ENCODE data around the gene STARD9.
"Not testable (repeated sequence)": the region's sequence is repeated elsewhere in the genome, so short reads cannot be mapped to it uniquely, and the experiment has no call there.

The STARD9 gene

GRCh38 chr15:42627485-42627884, 52.1 kb downstream of the STARD9 start:
- no peak for DNase-seq (ENCODE audit: low spot score)

- no peak for DNase-seq (ENCODE audit: low spot score)
Observed at GRCh38 chr15:42628761-42629160, 53.4 kb downstream of the STARD9 start.

GRCh38 chr15:42632105-42632675, 56.8 kb downstream of the STARD9 start:
- DNase-seq (ENCODE audit: low spot score): no peak

- DNase-seq (ENCODE audit: low spot score): no peak
Observed at GRCh38 chr15:42640109-42640508, 64.7 kb downstream of the STARD9 start.

GRCh38 chr15:42650208-42651066, 75.0 kb downstream of the STARD9 start:
- peak; percentile 67 for DNase-seq (ENCODE audit: low spot score)

GRCh38 chr15:42665827-42666226, 90.4 kb downstream of the STARD9 start:
- no peak for DNase-seq (ENCODE audit: low spot score)

DNA sequence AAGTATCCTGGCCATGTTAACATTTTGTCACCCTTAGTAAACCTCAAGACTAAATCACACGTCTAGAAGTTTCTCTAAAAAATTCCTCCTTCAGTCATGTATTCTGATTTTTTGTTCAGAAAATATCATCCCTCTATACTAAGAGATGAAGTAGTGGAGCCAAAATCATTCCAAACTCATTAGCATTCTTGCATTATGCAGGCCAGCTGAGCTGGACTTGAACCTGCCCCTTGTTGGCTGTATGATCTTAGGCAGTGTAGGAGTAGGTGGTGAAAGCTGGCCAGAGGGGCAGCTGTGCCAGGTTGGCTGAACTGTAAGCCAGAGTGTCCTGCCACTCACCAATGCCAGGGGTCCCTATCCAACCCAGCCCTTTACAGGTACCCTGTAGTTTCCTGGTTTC, 92.4 kb downstream of the STARD9 start:
- no peak for DNase-seq (ENCODE audit: low spot score)

- no peak for DNase-seq (ENCODE audit: low spot score)
Observed at GRCh38 chr15:42670451-42670850, 95.0 kb downstream of the STARD9 start.

DNA sequence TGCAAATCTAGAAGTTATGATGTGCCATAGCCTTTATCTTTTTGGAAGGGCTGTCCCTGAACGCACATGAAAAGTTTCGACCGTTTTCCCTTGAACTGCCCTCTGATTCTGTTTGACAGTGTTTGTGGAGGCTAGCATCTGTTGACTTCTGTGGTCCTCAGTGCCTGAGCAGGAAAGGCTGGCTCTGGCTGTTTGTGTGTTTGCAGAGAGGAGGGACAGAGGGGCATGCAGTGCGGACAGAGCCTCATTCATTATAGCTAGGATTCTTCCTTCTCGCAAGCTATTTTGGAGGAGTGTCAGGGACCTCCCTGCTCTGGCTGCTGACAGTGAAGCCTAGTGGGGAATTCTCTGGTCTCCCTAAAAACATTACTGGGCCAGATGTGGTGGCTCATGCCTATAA, 97.0 kb downstream of the STARD9 start:
- DNase-seq (ENCODE audit: low spot score): no peak

- no peak for DNase-seq (ENCODE audit: low spot score)
Observed at GRCh38 chr15:42674472-42674871, 99.1 kb downstream of the STARD9 start.

GRCh38 chr15:42675021-42675420, 99.6 kb downstream of the STARD9 start:
- no peak for DNase-seq (ENCODE audit: low spot score)

- no peak for DNase-seq (ENCODE audit: low spot score)
Observed at GRCh38 chr15:42679285-42680141, 104.1 kb downstream of the STARD9 start.

- DNase-seq (ENCODE audit: low spot score): not testable (repeated sequence)
Observed at GRCh38 chr15:42680142-42680482, 104.7 kb downstream of the STARD9 start.

DNA sequence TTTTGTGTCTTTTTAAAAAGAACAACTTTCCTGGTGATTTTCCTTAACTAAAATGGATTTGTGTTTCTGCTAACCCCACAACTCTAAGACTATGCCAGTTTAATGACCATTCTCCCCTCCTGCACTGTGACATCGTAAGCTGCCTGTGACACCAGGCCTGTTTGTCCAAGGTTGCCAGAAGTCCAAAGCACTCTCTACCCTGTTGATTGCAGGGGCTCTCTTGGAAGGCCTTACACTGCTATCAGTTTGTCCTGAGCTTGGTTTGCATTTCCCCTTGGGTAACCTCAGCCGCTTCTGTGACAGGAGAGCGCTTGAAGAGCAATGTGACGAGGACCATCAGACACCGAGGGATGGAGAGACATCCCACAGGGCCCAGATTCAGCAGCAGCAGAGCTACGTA, 105.7 kb downstream of the STARD9 start:
- DNase-seq (ENCODE audit: low spot score): no peak

- DNase-seq (ENCODE audit: low spot score): no peak
Observed at GRCh38 chr15:42686281-42686680, 110.9 kb downstream of the STARD9 start.

DNA sequence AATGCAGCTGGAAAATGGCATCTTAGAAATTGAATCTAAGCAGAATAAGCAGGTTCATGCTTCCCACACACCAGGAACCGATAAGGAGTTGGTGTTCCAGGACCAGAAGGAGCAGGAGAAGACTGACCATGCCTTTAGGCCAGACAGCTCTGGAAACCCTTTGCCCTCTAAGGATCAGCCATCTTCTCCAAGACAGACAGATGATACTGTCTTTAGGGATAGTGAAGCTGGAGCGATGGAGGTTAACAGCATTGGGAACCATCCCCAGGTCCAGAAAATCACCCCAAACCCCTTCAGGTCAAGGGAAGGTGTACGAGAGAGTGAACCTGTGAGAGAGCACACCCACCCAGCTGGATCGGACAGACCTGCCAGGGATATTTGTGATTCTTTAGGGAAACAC, 112.3 kb downstream of the STARD9 start:
- DNase-seq (ENCODE audit: low spot score): no peak

DNA sequence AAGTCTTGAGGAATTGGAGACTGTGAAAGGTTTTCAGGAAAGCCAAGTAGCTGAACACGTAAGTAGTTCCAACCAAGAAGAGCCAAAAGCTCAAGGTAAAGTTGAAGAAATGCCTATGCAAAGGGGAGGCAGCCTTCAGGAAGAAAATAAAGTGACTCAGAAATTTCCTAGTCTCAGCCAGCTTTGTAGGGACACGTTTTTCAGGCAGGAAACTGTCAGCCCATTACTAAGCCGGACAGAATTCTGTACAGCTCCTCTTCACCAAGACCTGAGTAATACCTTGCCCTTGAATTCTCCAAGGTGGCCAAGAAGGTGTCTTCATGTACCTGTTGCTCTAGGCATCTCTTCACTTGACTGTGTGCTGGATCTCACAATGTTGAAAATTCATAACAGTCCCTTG, 112.9 kb downstream of the STARD9 start:
- no peak for DNase-seq (ENCODE audit: low spot score)

GRCh38 chr15:42691308-42691707, 115.9 kb downstream of the STARD9 start:
- DNase-seq (ENCODE audit: low spot score): no peak

DNA sequence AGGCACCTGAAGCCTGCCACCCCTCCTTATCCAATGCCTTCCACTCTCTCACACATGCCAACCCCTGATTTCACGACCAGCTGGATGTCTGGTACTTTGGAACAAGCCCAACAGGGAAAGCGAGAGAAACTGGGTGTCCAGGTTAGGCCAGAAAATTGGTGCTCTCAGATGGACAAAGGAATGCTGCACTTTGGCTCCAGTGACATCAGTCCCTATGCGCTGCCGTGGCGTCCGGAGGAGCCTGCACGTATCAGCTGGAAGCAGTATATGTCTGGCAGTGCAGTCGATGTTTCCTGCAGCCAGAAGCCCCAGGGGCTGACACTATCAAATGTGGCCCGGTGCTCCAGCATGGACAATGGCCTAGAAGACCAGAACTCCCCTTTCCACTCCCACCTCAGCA, 116.4 kb downstream of the STARD9 start:
- no peak for DNase-seq (ENCODE audit: low spot score)

DNA sequence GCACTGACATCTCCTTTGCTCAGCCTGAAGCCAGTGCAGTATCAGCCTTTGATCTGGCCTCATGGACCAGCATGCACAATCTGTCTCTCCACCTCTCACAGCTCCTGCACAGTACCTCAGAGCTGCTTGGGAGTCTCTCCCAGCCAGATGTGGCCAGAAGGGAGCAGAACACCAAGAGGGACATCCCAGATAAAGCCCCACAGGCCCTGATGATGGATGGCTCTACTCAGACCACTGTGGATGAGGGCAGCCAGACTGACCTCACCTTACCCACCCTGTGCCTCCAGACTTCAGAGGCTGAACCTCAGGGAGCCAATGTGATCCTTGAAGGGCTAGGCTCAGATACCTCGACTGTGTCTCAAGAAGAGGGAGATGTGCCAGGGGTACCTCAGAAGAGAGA, 117.1 kb downstream of the STARD9 start:
- DNase-seq (ENCODE audit: low spot score): no peak

- no peak for DNase-seq (ENCODE audit: low spot score)
Observed at GRCh38 chr15:42692997-42693396, 117.6 kb downstream of the STARD9 start.

DNA sequence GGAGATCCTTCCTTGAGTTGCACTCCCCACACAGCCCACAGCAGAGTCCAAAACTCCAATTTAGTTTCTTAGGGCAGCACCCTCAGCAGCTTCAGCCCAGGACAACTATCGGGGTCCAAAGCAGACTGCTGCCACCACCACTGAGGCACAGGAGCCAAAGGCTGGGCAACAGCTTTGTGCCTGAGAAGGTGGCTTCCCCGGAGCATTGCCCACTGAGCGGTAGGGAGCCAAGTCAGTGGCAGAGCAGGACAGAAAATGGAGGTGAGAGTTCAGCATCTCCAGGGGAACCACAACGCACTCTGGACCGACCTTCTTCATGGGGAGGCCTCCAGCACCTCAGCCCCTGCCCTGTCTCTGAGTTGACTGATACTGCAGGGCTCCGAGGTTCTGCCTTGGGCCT, 118.1 kb downstream of the STARD9 start:
- no peak for DNase-seq (ENCODE audit: low spot score)

- DNase-seq (ENCODE audit: low spot score): no peak
Observed at GRCh38 chr15:42693942-42694341, 118.5 kb downstream of the STARD9 start.

Data from hepatic stellate cell (primary cell).